Measurements from ENCODE around the gene S100A6. TPM values are rescaled to one million over a fixed set of nuclear protein-coding genes. Genes with fewer than 3 reads are reported as not detected.
"Not testable (repeated sequence)": the region's sequence is repeated elsewhere in the genome, so short reads cannot be mapped to it uniquely, and the experiment has no call there.

Gene S100A6
- total RNA-seq, 2 donors from 2014 or later: 90.9 to 106 TPM

DNA sequence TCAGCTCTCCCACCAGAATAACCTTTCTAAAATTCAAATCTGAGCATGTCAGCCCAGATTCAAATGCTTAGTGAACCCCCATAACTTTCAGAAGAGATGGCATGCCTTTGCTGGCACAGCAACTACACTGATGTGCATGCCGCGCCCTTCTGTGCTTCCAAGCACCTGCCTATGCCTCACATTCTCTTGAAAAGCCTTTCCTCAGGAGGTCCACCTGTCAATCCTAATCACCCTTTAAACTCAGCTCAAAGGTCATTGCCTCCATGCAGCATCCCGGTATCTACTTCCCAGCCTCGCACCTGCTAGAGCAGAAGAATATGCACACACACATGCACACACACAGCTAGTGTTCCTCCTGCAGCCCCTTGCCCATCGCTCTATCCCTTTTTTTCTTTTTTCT lies 35.1 kb upstream of the S100A6 start:
- ATAC-seq (no peak), DNase-seq (ENCODE audit: low spot score) (no peak)
- H3K9me3 Mint-ChIP-seq: no peaks in the 10 kb centered on the region
- no peak overlapping the region for H3K27ac Mint-ChIP-seq
- H3K27me3 Mint-ChIP-seq: peaks cover 16 to 17% of the 10 kb centered on the region in 2 donors
- no peak overlapping the region for H3K4me3 Mint-ChIP-seq
- H3K4me1 Mint-ChIP-seq (ENCODE audit: low read depth in 2 of 2): peaks cover 32 to 34% of the 10 kb centered on the region in 2 donors
- H3K36me3 Mint-ChIP-seq: no peaks in the 10 kb centered on the region

DNA sequence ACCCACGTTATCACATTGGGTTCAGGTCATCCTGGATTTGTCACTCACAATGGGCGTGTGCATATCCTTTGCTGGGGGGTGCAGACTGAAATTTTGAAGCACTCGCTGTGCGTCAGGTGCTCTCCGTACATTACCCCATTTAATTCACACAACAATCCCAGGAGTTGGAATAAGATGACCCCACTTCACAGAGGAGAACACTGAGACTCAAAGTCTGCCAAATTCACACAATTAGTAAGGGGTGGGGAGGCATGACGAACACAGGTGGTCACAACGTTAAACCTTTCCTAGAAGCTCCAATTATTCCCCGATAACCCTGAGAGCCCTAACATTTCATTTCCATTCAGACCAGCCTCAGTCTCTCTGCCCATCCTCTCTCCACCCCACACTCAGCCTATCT lies 33.7 kb upstream of the S100A6 start:
- Mint-ChIP-seq H3K9me3 (no peaks in the 10 kb centered on the region), H3K27ac (peak overlapping the region in 1 of 2 donors; percentile 45), H3K4me3 (no peak overlapping the region), H3K4me1 (ENCODE audit: low read depth in 2 of 2) (peaks cover 35 to 38% of the 10 kb centered on the region in 2 donors), H3K27me3 (peaks cover 16 to 17% of the 10 kb centered on the region in 2 donors), H3K36me3 (no peaks in the 10 kb centered on the region)
- ATAC-seq (no peak), DNase-seq (ENCODE audit: low spot score) (no peak)

GRCh38 chr1:153568367-153569099 lies 32.7 kb upstream of the S100A6 start:
- Mint-ChIP-seq H3K4me3 (peak overlapping the region; percentile 45), H3K27me3 (peaks cover 16 to 17% of the 10 kb centered on the region in 2 donors), H3K9me3 (no peaks in the 10 kb centered on the region), H3K27ac (peak overlapping the region; percentile 70 to 91), H3K4me1 (ENCODE audit: low read depth in 2 of 2) (peaks cover 35 to 38% of the 10 kb centered on the region in 2 donors), H3K36me3 (no peaks in the 10 kb centered on the region)
- DNase-seq (ENCODE audit: low spot score): peak; percentile 78
- ATAC-seq: peak; percentile 34

DNA sequence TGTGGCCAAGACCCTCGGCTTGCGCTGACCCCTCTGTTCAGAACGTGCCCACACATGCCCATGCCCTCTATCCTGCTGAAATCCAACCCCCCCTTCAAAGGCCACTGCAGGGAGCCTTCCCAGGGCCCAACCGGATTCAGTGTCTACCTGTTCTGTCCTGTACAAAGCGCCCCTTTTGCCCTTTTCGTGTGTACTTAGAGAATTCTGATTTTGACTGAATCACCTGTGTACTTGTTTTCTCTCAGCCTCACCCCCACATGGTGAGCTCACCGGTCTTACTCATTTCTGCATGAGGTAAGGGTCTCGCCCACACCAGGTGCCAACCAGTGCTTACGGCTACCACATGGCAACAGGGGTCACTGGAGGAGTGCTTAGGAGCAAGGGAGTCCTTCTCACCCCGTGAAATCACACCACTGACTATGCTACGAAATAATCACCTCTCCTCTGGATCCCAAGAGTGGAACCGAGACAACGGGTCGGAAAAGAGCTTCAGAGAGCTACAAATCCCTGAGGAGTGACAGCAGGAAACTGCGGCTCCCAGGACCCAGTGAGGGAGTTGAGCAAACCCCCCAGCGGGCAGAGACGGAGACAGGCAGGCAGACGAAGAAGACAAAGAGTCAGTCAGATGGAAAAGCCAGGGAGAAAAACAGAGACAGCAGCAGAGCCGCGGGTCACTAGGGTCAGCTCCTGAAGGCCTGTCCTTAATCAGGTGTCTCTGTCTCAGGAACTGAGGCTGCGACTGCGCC lies 32.0 kb upstream of the S100A6 start:
- no peak for ATAC-seq

GRCh38 chr1:153566414-153567371 lies 30.9 kb upstream of the S100A6 start:
- Mint-ChIP-seq H3K4me1 (ENCODE audit: low read depth in 2 of 2) (peaks cover 26 to 28% of the 10 kb centered on the region in 2 donors), H3K36me3 (no peaks in the 10 kb centered on the region), H3K9me3 (no peaks in the 10 kb centered on the region), H3K4me3 (peak overlapping the region; percentile 55), H3K27me3 (peaks cover 15 to 16% of the 10 kb centered on the region in 2 donors), H3K27ac (peak overlapping the region; percentile 91 to 93)
- peak; percentile 90 for DNase-seq (ENCODE audit: low spot score)
- ATAC-seq: peak; percentile 95

More for the DNA sequence above, 32.0 kb upstream of the S100A6 start:
- Mint-ChIP-seq H3K4me1 (ENCODE audit: low read depth in 2 of 2) (peaks cover 30 to 31% of the 10 kb centered on the region in 2 donors), H3K36me3 (no peaks in the 10 kb centered on the region), H3K4me3 (peak overlapping the region; percentile 30), H3K9me3 (no peaks in the 10 kb centered on the region), H3K27me3 (peaks cover 16 to 17% of the 10 kb centered on the region in 2 donors), H3K27ac (peak overlapping the region; percentile 70 to 91)
- no peak for DNase-seq (ENCODE audit: low spot score)

DNA sequence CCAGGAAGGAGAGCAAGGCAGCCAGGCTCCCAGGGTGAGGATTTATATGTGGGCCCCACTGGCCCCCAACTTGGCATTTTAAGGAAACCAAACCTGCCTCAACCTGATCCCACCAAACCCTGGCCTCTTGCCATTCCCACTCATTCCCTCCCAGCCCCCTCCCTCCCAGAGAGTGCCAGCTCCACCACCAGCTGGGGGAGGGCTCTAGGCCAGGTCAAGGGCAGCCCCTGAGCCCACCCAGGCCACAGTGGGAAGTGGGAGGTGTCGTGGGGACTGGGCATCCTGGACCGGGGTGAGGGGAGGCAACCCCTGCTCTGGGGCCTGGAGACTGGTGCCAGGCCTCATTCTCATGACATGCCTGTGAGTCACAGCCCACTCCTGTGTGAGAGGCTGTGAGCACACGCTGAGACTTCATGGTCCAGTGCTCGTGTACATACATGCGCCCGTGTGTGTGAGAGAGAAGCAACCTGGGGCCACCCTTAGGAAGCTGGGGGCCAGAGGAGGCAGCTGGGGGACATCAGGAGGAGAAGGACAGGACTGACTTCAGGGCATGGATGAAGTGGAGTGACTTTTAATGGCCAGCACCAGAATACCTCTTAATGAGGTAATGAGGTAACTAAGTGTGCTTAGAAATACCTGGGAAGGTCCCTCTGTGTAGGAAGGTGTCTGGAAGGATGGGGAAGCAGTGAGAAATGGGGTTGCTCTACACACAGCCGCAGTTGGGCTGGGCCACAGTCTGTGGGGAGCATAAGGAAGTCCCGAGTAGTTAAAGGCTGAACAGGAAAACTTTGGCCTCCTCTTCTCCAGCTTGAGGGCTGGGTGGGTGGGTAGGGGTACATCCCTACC lies 30.0 kb upstream of the S100A6 start, which contains the start of gene S100A2:
TSS of gene S100A2 (minus strand) at position 316 of the 846 bp plus-strand sequence. CDS start 1,967 bp downstream, outside the sequence.
- Mint-ChIP-seq H3K27me3 (peaks cover 10 to 13% of the 10 kb centered on the region in 2 donors), H3K4me1 (ENCODE audit: low read depth in 2 of 2) (peaks cover 23 to 28% of the 10 kb centered on the region in 2 donors), H3K9me3 (no peaks in the 10 kb centered on the region), H3K27ac (peak within 1 kb of the TSS; percentile 91 to 93), H3K4me3 (peak within 1 kb of the TSS; percentile 81), H3K36me3 (no peaks in the 10 kb centered on the region)
- DNase-seq (ENCODE audit: low spot score) (peak; percentile 65), ATAC-seq (peak; percentile 50 to 73)

GRCh38 chr1:153563991-153564390 lies 28.2 kb upstream of the S100A6 start:
- H3K27me3 Mint-ChIP-seq: no peaks in the 10 kb centered on the region
- H3K9me3 Mint-ChIP-seq: no peaks in the 10 kb centered on the region
- H3K36me3 Mint-ChIP-seq: no peaks in the 10 kb centered on the region
- ATAC-seq (no peak), DNase-seq (ENCODE audit: low spot score) (no peak)
- H3K27ac Mint-ChIP-seq: no peak overlapping the region
- no peak overlapping the region for H3K4me3 Mint-ChIP-seq
- H3K4me1 Mint-ChIP-seq (ENCODE audit: low read depth in 2 of 2): peaks cover 23 to 28% of the 10 kb centered on the region in 2 donors

GRCh38 chr1:153563483-153563901 lies 27.7 kb upstream of the S100A6 start:
- Mint-ChIP-seq H3K27ac (no peak overlapping the region), H3K4me3 (no peak overlapping the region)

GRCh38 chr1:153562021-153562420 lies 26.2 kb upstream of the S100A6 start:
- H3K9me3 Mint-ChIP-seq; ATAC-seq; H3K27me3 Mint-ChIP-seq; H3K27ac Mint-ChIP-seq; DNase-seq (ENCODE audit: low spot score); H3K4me3 Mint-ChIP-seq; H3K36me3 Mint-ChIP-seq: not testable (repeated sequence)
- H3K4me1 Mint-ChIP-seq (ENCODE audit: low read depth in 2 of 2): peaks cover 13% of the 10 kb centered on the region in 2 donors

More at GRCh38 chr1:153563483-153563901, 27.7 kb upstream of the S100A6 start:
- Mint-ChIP-seq H3K27me3 (no peaks in the 10 kb centered on the region), H3K4me1 (ENCODE audit: low read depth in 2 of 2) (peaks cover 20 to 24% of the 10 kb centered on the region in 2 donors), H3K36me3 (no peaks in the 10 kb centered on the region), H3K9me3 (no peaks in the 10 kb centered on the region)
- DNase-seq (ENCODE audit: low spot score) (no peak), ATAC-seq (no peak)

DNA sequence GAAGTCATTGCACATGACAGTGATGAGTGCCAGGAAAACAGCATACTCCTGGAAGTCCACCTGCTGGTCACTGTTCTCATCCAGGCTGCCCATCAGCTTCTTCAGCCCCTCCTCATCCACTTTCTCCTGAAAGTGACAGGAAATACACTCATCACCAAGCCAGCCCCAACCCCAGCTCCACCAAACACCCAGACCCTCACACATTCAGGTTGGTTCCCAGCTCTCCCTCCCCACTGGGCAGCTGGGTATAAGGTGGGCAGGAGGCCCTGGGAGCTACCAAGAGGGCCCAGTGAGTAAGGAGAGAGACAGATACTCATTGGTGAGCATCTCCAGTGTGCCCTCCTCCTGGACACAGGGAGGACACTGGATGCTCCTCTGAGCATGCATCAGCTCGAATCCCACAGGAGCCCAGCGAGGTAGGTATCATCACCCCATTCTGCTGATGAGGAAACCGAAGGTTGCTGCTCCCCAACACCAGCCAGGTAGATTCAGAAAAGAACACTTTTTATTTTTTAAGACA lies 25.7 kb upstream of the S100A6 start:
- Mint-ChIP-seq H3K4me1 (ENCODE audit: low read depth in 2 of 2) (peaks cover 8% of the 10 kb centered on the region in 2 donors), H3K4me3 (no peak overlapping the region), H3K9me3 (no peaks in the 10 kb centered on the region), H3K36me3 (no peaks in the 10 kb centered on the region), H3K27ac (no peak overlapping the region), H3K27me3 (no peaks in the 10 kb centered on the region)
- ATAC-seq (no peak), DNase-seq (ENCODE audit: low spot score) (no peak)

DNA sequence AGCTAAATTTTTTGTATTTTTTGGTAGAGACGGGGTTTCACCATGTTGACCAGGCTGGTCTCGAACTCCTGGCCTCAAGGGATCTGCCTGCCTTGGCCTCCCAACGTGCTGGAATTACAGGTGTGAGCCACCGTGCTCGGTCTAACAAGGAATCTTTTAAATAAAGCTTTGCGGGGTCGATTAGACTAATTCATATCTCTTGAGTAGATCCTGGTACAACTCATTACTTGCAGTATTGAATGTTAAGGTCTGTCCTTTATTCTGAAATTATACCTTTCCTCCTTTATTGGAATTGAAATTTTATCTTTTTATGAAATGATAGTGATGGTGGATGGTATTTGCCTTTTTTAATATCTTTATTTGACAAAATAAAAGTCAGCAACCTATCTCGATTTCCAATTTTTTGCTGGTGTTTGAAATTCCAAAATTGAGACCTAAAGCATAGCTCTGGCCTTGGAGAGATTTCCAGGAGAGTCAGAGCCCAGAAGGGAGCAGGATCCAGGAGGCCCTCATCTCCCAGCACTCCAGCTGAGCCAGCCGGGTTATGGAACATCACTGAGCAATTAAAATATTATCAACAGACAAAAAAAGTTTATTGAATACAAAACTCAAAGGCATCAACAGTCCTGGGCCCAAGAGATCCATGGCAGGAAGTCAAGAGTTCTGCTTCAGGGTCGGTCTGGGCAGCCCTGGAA lies 25.1 kb upstream of the S100A6 start:
- Mint-ChIP-seq H3K36me3 (no peaks in the 10 kb centered on the region), H3K27me3 (no peaks in the 10 kb centered on the region), H3K4me3 (no peak overlapping the region), H3K9me3 (no peaks in the 10 kb centered on the region), H3K27ac (no peak overlapping the region), H3K4me1 (ENCODE audit: low read depth in 2 of 2) (peaks cover 4% of the 10 kb centered on the region in 2 donors)
- ATAC-seq (no peak), DNase-seq (ENCODE audit: low spot score) (no peak)

DNA sequence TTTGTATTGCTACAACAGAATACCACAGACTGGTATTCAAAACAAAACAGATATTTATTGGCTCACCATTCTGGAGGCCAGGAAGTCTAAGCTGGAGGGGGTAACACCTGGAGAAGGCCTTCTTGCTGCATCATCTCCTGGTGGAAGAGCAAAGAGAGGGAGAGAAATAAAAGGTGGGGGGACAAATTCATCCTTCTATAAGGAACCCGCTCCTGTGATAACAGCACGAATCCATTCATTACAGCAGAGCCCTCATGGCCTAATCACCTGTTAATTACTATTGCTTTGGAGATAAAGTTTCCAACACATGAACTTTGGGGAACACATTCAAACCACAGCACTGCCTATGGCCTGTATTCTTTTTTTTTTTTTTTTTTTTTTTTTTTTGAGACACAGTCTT lies 24.4 kb upstream of the S100A6 start:
- Mint-ChIP-seq H3K27ac (no peak overlapping the region), H3K9me3 (no peaks in the 10 kb centered on the region), H3K4me1 (ENCODE audit: low read depth in 2 of 2) (no peaks in the 10 kb centered on the region), H3K4me3 (no peak overlapping the region), H3K36me3 (no peaks in the 10 kb centered on the region), H3K27me3 (no peaks in the 10 kb centered on the region)
- ATAC-seq (no peak), DNase-seq (ENCODE audit: low spot score) (no peak)

Data from natural killer cell treated with Interleukin-12 subunit alpha and Interleukin-12 subunit beta and Interleukin-15 and Interleukin-18, amount 100 ng/mL, for 72 hours (primary cell).